Measurements from ENCODE around the gene TAL1.

TAL1 gene

DNA sequence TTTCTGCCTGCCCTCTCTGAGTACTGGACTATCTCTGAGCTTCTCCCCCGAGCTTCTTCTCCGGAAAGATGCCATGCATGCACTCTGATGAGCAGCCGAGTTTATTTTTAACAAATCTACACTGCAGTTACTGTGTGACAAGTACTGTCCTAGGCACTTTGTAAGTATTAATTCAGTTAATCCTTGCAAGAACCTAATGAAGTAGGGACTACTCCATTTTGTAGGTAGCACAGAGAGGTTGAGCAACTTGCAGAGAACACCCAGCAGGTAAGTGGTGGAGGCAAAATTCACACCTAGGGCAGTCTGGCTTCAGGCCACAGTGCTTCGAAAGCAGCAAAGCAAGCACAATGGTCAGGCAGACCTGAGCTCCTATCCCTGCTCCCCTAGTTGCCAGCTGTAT is 3.8 kb upstream of the TAL1 start:
- no peak for TF ChIP-seq ZFX (IDR thresholded peaks at IDR 0.05; ENCODE audit: borderline replicate concordance)
- TF ChIP-seq, protein P1, sequence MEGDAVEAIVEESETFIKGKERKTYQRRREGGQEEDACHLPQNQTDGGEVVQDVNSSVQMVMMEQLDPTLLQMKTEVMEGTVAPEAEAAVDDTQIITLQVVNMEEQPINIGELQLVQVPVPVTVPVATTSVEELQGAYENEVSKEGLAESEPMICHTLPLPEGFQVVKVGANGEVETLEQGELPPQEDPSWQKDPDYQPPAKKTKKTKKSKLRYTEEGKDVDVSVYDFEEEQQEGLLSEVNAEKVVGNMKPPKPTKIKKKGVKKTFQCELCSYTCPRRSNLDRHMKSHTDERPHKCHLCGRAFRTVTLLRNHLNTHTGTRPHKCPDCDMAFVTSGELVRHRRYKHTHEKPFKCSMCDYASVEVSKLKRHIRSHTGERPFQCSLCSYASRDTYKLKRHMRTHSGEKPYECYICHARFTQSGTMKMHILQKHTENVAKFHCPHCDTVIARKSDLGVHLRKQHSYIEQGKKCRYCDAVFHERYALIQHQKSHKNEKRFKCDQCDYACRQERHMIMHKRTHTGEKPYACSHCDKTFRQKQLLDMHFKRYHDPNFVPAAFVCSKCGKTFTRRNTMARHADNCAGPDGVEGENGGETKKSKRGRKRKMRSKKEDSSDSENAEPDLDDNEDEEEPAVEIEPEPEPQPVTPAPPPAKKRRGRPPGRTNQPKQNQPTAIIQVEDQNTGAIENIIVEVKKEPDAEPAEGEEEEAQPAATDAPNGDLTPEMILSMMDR (IDR thresholded peaks at IDR 0.05) = no peak

DNA sequence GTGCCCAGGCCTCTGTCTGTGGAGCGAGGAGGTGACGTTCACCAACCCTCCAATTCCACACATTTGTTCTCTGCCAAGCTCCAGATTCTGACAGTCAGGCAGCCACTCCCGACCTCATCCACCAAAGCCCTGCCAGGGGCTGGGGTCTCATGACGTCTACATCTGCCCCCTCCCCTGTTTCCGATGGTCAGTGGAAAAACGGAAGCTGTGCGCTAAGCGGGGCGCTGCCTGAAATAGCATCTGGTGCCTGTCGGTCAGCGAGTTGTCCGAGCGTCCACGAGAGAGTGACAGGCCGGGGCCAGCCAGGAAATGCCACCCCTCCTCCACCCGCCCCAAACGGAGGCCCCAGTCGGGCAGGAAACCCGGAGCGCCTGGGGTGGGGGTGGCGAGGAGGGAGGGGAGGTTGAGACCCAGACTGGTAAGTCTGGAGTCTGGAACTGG is 3.2 kb upstream of the TAL1 start:
- H3K27ac ChIP-seq = no peak overlapping the region

More for the DNA sequence above, 3.8 kb upstream of the TAL1 start:
- H3K27ac ChIP-seq = no peak overlapping the region

DNA sequence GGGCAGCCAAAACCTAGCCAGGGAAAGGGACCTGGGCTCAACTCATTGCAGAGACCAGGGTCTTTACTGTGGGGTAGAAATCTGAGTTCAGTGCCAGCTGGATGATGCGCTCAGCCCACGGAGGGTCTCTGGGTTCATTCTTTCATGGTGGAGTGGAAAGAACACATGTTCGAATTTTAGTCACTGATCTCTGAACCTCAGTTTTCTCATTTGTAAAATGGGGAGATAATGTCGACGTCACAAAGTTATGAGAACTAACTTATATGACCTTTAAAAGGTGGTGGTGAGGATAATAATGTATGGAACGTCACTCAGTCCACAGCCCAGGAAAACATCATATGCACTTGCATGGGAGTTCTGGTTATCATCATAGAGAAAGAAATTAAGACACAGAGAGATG is 1.2 kb upstream of the TAL1 start:
- TF ChIP-seq ZFX (IDR thresholded peaks at IDR 0.05; ENCODE audit: borderline replicate concordance) = no peak
- TF ChIP-seq, protein P1 (IDR thresholded peaks at IDR 0.05) = no peak
- no peak overlapping the region for H3K27ac ChIP-seq

More for the DNA sequence above, 3.2 kb upstream of the TAL1 start:
- TF ChIP-seq, protein P1 (IDR thresholded peaks at IDR 0.05) = no peak
- no peak for TF ChIP-seq ZFX (IDR thresholded peaks at IDR 0.05; ENCODE audit: borderline replicate concordance)

DNA sequence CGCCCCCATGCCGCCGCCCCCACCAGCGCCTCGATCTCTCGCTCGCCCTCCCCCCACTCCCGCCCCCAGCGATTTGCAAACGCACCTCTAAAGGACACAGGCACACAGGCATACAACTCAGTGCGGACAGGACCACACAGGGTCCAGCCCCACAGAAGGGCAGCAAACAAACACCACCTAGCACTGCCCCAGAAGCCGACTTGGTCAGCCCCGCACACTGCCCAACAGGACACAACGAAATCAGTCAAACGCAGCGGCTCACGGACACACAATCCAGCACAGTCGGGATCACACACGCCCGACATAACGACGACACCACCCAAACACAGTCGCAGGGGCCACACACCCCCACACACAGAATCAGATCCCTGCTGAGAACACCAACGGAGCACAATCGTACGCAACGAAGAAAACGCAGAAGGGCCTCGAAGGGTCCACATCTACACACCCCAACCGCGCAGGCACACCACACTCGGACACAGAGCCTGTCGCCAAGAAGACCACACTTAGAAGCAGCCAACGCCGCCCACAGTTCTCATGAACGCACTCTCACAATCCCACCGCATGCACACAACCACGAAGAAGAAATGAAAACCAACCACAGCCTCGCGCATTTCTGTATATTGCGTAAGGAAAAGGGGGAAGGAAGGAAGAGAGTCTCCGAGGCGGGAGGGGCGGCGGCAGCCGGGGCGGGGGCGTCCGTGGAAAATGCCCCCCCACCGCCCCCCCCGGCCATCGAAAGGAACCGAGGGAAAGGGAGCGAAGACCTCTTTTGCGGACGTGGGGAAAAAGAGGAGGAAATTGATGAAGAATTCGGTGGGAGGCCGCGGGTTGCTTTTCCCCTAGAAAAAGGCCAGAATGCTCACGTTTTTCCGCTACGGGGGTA is 481 bp downstream of the TAL1 start:
- no peak for TF ChIP-seq ZFX (IDR thresholded peaks at IDR 0.05; ENCODE audit: borderline replicate concordance)
- TF ChIP-seq, protein P1 (IDR thresholded peaks at IDR 0.05) = no peak
- H3K27ac ChIP-seq = no peak overlapping the region

DNA sequence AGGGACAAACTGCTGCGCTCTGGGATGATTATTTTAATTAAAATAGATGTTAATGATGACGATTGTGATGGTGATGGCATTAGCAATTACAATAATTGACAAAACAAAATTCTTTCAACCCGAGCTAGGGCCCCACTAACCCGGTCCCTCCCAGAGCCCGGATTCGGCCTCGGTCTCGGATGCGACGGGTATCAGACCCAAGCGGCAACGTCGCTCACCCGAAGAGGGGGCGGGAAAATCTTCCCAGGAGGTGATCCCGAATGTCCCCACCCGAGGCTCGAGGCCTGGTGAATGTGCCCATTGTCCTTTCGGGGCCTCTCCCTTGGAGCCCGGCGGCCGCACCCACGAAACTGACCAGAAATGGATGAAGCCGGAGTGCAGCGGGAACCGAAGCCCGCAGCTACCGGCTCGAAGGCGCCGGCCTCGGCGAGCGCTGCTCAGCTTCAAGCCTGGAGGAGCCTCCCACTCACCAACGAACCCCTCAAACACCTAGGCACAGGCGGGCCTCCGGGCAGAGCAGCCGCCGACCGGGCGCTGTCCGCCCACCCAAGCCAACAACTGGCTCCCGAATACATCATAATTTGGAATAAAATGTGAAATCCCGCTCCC is 1.2 kb downstream of the TAL1 start:
- no peak overlapping the region for H3K27ac ChIP-seq
- TF ChIP-seq, protein P1 (IDR thresholded peaks at IDR 0.05) = no peak
- TF ChIP-seq ZFX (IDR thresholded peaks at IDR 0.05; ENCODE audit: borderline replicate concordance) = no peak

DNA sequence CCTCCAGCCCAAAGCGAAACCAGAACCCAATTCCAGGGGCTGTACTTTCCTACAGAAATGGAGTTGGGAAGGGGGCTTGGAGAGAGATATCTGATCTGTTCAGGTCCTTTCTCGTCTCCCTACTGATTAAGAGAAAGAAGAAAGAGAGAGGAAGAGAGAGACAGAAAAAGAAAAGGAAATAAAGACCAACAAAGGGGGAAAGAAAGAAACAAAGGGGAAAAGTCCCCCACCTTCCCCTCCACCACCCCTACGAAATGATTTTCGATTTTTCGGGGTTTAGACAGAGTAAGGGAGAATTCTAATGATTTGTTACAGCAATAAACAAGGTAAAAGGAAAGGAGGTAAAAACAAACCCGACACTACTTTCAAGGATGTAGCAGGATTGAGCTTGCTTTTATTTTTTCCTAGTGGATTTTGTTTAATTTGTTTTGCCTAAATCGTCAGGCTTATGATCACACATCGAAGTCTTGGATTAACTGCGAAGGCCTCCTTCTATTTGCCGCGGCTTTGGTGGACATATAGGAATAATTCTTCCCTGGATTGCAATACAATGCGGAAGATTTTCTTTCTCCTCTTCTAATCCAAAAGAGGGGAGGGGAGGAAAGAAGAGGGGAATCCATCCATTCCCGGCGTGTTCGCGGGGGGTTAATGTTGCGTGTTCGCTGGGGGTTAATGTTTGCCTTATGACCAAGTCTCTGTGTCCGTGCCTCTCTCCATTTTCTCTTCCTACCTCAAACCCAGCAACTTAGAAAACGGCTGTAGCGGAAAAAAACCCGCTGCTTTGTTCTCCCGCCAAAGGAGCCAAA is 1.9 kb downstream of the TAL1 start:
- TF ChIP-seq ZFX (IDR thresholded peaks at IDR 0.05; ENCODE audit: borderline replicate concordance) = no peak
- TF ChIP-seq, protein P1 (IDR thresholded peaks at IDR 0.05) = no peak
- H3K27ac ChIP-seq = no peak overlapping the region
